ENCODE results near the gene MMP24OS.

The MMP24OS gene

GRCh38 chr20:35270021-35270902 is 7.7 kb downstream of the MMP24OS start:
- Histone ChIP-seq H3K18ac (ENCODE audit: low read length) (no peak overlapping the region), H2BK120ac (ENCODE audit: low read depth, low read length) (no peak overlapping the region), H2BK15ac (ENCODE audit: low read length) (no peak overlapping the region), H3K79me1 (ENCODE audit: low read depth, low read length) (no peaks in the 10 kb centered on the region), H3K9ac (ENCODE audit: low read depth, low read length, poor library complexity) (no peak overlapping the region), H2BK5ac (ENCODE audit: low read length) (no peak overlapping the region), H4K8ac (ENCODE audit: low read depth, low read length) (no peak overlapping the region), H3K23ac (ENCODE audit: low read depth, low read length, poor library complexity) (no peak overlapping the region), H3K14ac (ENCODE audit: low read length) (no peak overlapping the region), H3K27me3 (ENCODE audit: control insufficient read depth in 3 of 3, insufficient read depth in 3 of 3, low read depth in 1 of 3, low read length in 3 of 3) (no peaks in the 10 kb centered on the region), H2BK12ac (ENCODE audit: low read length) (no peak overlapping the region), H2AK5ac (ENCODE audit: low read depth, low read length) (peak overlapping the region; percentile 18), H3K4me1 (ENCODE audit: control insufficient read depth in 2 of 2, insufficient read depth in 1 of 2, low read depth in 1 of 2, low read length in 2 of 2) (peaks cover 1 to 2% of the 10 kb centered on the region in 2 donors), H3K9me3 (replicated peaks in 1 of 2; ENCODE audit: control insufficient read depth in 2 of 2, insufficient read depth in 1 of 2, low read depth in 1 of 2, low read length in 2 of 2) (no peaks in the 10 kb centered on the region), H4K91ac (ENCODE audit: low read depth, low read length, poor library complexity) (no peak overlapping the region), H2AFZ (ENCODE audit: low read length) (no peak overlapping the region), H3K36me3 (replicated peaks in 1 of 2; ENCODE audit: control insufficient read depth in 2 of 2, insufficient read depth in 2 of 2, low read length in 2 of 2) (peaks cover 0 to 5% of the 10 kb centered on the region in 2 donors), H3K4me2 (ENCODE audit: insufficient read depth, low read length, poor library complexity, severe bottlenecking) (no peak overlapping the region), H3K4ac (ENCODE audit: low read length) (no peak overlapping the region), H3K4me3 (ENCODE audit: low read length in 2 of 2) (no peak overlapping the region), H3K27ac (replicated peaks; ENCODE audit: low read length) (no peak overlapping the region)
- DNase-seq (ENCODE audit: low spot score): no peak
- no CpG with 5 or more reads among the region's 19 CpGs for WGBS, 2 donors (ENCODE audit: extremely low coverage in 2 of 2, insufficient read length in 2 of 2, insufficient replicate concordance in 1 of 2)

GRCh38 chr20:35269055-35269781 is 8.7 kb downstream of the MMP24OS start:
- H3K4me3 ChIP-seq (ENCODE audit: low read length in 2 of 2): no peak overlapping the region
- WGBS, 2 donors (ENCODE audit: extremely low coverage in 2 of 2, insufficient read length in 2 of 2, insufficient replicate concordance in 1 of 2): no CpG with 5 or more reads among the region's 14 CpGs
- peak overlapping the region; percentile 68 for H2AFZ ChIP-seq (ENCODE audit: low read length)

GRCh38 chr20:35267092-35267491 is 10.8 kb downstream of the MMP24OS start:
- Histone ChIP-seq H3K27me3 (ENCODE audit: control insufficient read depth in 3 of 3, insufficient read depth in 3 of 3, low read depth in 1 of 3, low read length in 3 of 3) (no peaks in the 10 kb centered on the region), H2BK5ac (ENCODE audit: low read length) (no peak overlapping the region), H3K27ac (replicated peaks; ENCODE audit: low read length) (no peak overlapping the region), H2BK15ac (ENCODE audit: low read length) (peak overlapping the region; percentile 62), H2BK120ac (ENCODE audit: low read depth, low read length) (no peak overlapping the region), H3K4ac (ENCODE audit: low read length) (no peak overlapping the region), H3K18ac (ENCODE audit: low read length) (no peak overlapping the region), H2AK5ac (ENCODE audit: low read depth, low read length) (peak overlapping the region; percentile 58), H3K79me1 (ENCODE audit: low read depth, low read length) (no peaks in the 10 kb centered on the region), H2AFZ (ENCODE audit: low read length) (no peak overlapping the region), H3K14ac (ENCODE audit: low read length) (no peak overlapping the region), H3K4me2 (ENCODE audit: insufficient read depth, low read length, poor library complexity, severe bottlenecking) (no peak overlapping the region), H3K36me3 (replicated peaks in 1 of 2; ENCODE audit: control insufficient read depth in 2 of 2, insufficient read depth in 2 of 2, low read length in 2 of 2) (no peaks in the 10 kb centered on the region), H3K4me1 (ENCODE audit: control insufficient read depth in 2 of 2, insufficient read depth in 1 of 2, low read depth in 1 of 2, low read length in 2 of 2) (peaks cover 10 to 15% of the 10 kb centered on the region in 2 donors), H3K9me3 (replicated peaks in 1 of 2; ENCODE audit: control insufficient read depth in 2 of 2, insufficient read depth in 1 of 2, low read depth in 1 of 2, low read length in 2 of 2) (no peaks in the 10 kb centered on the region), H3K9ac (ENCODE audit: low read depth, low read length, poor library complexity) (no peak overlapping the region), H3K4me3 (ENCODE audit: low read length in 2 of 2) (no peak overlapping the region), H3K23ac (ENCODE audit: low read depth, low read length, poor library complexity) (no peak overlapping the region), H4K8ac (ENCODE audit: low read depth, low read length) (no peak overlapping the region), H2BK12ac (ENCODE audit: low read length) (no peak overlapping the region), H4K91ac (ENCODE audit: low read depth, low read length, poor library complexity) (no peak overlapping the region)
- no peak for DNase-seq (ENCODE audit: low spot score)
- WGBS, 2 donors (ENCODE audit: extremely low coverage in 2 of 2, insufficient read length in 2 of 2, insufficient replicate concordance in 1 of 2): no CpG with 5 or more reads among the region's 16 CpGs

More at GRCh38 chr20:35269055-35269781, 8.7 kb downstream of the MMP24OS start:
- Histone ChIP-seq H3K14ac (ENCODE audit: low read length) (no peak overlapping the region), H3K79me1 (ENCODE audit: low read depth, low read length) (no peaks in the 10 kb centered on the region), H3K27me3 (ENCODE audit: control insufficient read depth in 3 of 3, insufficient read depth in 3 of 3, low read depth in 1 of 3, low read length in 3 of 3) (no peaks in the 10 kb centered on the region), H3K23ac (ENCODE audit: low read depth, low read length, poor library complexity) (no peak overlapping the region), H2BK15ac (ENCODE audit: low read length) (no peak overlapping the region), H2AK5ac (ENCODE audit: low read depth, low read length) (no peak overlapping the region), H3K18ac (ENCODE audit: low read length) (no peak overlapping the region), H4K91ac (ENCODE audit: low read depth, low read length, poor library complexity) (no peak overlapping the region), H4K8ac (ENCODE audit: low read depth, low read length) (no peak overlapping the region), H2BK5ac (ENCODE audit: low read length) (no peak overlapping the region), H3K4ac (ENCODE audit: low read length) (no peak overlapping the region), H2BK12ac (ENCODE audit: low read length) (no peak overlapping the region), H3K4me2 (ENCODE audit: insufficient read depth, low read length, poor library complexity, severe bottlenecking) (no peak overlapping the region), H3K9me3 (replicated peaks in 1 of 2; ENCODE audit: control insufficient read depth in 2 of 2, insufficient read depth in 1 of 2, low read depth in 1 of 2, low read length in 2 of 2) (no peaks in the 10 kb centered on the region), H3K27ac (replicated peaks; ENCODE audit: low read length) (no peak overlapping the region), H3K9ac (ENCODE audit: low read depth, low read length, poor library complexity) (no peak overlapping the region), H3K4me1 (ENCODE audit: control insufficient read depth in 2 of 2, insufficient read depth in 1 of 2, low read depth in 1 of 2, low read length in 2 of 2) (peaks cover 2 to 5% of the 10 kb centered on the region in 2 donors), H2BK120ac (ENCODE audit: low read depth, low read length) (no peak overlapping the region), H3K36me3 (replicated peaks in 1 of 2; ENCODE audit: control insufficient read depth in 2 of 2, insufficient read depth in 2 of 2, low read length in 2 of 2) (no peaks in the 10 kb centered on the region)
- peak; percentile 77 for DNase-seq (ENCODE audit: low spot score)

- no CpG with 5 or more reads among the region's 1 CpG for WGBS, 2 donors (ENCODE audit: extremely low coverage in 2 of 2, insufficient read length in 2 of 2, insufficient replicate concordance in 1 of 2)
- no peak overlapping the region for H4K91ac ChIP-seq (ENCODE audit: low read depth, low read length, poor library complexity)
Observed at GRCh38 chr20:35264755-35265154, 13.2 kb downstream of the MMP24OS start.

More at GRCh38 chr20:35264755-35265154, 13.2 kb downstream of the MMP24OS start:
- H3K14ac ChIP-seq (ENCODE audit: low read length): no peak overlapping the region
- H3K4me3 ChIP-seq (ENCODE audit: low read length in 2 of 2): no peak overlapping the region
- H2BK12ac ChIP-seq (ENCODE audit: low read length): no peak overlapping the region
- DNase-seq (ENCODE audit: low spot score): no peak
- no peaks in the 10 kb centered on the region for H3K9me3 ChIP-seq (replicated peaks in 1 of 2; ENCODE audit: control insufficient read depth in 2 of 2, insufficient read depth in 1 of 2, low read depth in 1 of 2, low read length in 2 of 2)
- no peak overlapping the region for H2BK5ac ChIP-seq (ENCODE audit: low read length)
- no peak overlapping the region for H2BK15ac ChIP-seq (ENCODE audit: low read length)
- H4K8ac ChIP-seq (ENCODE audit: low read depth, low read length): no peak overlapping the region
- H3K27ac ChIP-seq (replicated peaks; ENCODE audit: low read length): no peak overlapping the region
- H3K27me3 ChIP-seq (ENCODE audit: control insufficient read depth in 3 of 3, insufficient read depth in 3 of 3, low read depth in 1 of 3, low read length in 3 of 3): no peaks in the 10 kb centered on the region
- H2AFZ ChIP-seq (ENCODE audit: low read length): no peak overlapping the region
- H3K18ac ChIP-seq (ENCODE audit: low read length): peak overlapping the region; percentile 2
- H3K23ac ChIP-seq (ENCODE audit: low read depth, low read length, poor library complexity): no peak overlapping the region
- no peak overlapping the region for H3K9ac ChIP-seq (ENCODE audit: low read depth, low read length, poor library complexity)
- no peak overlapping the region for H3K4me2 ChIP-seq (ENCODE audit: insufficient read depth, low read length, poor library complexity, severe bottlenecking)
- peaks cover 10 to 34% of the 10 kb centered on the region in 2 donors for H3K4me1 ChIP-seq (ENCODE audit: control insufficient read depth in 2 of 2, insufficient read depth in 1 of 2, low read depth in 1 of 2, low read length in 2 of 2)
- no peak overlapping the region for H2BK120ac ChIP-seq (ENCODE audit: low read depth, low read length)
- no peak overlapping the region for H3K4ac ChIP-seq (ENCODE audit: low read length)
- no peak overlapping the region for H2AK5ac ChIP-seq (ENCODE audit: low read depth, low read length)
- no peaks in the 10 kb centered on the region for H3K36me3 ChIP-seq (replicated peaks in 1 of 2; ENCODE audit: control insufficient read depth in 2 of 2, insufficient read depth in 2 of 2, low read length in 2 of 2)
- H3K79me1 ChIP-seq (ENCODE audit: low read depth, low read length): no peaks in the 10 kb centered on the region

Measured in neuronal stem cell (in vitro differentiated cells).